Kidney epithelial cell (primary cell): ENCODE results near the gene SAMD1. TPM values are rescaled to one million over a fixed set of nuclear protein-coding genes. Genes with fewer than 3 reads are reported as not detected.
A peak's percentile ranks its signal among the peaks of the same experiment; 100 is the strongest.

Source experiments
- DNase-seq: peaks from one replicate; pipeline ENCODE4 v3.0.0-alpha.2; 2010; ENCODE audit warnings: low read depth
- H3K27me3 ChIP-seq: 2 replicates; pipeline ENCODE4 v1.6.0; 2011; ENCODE audit warnings: low read length; ENCODE audit not compliant: control insufficient read depth, insufficient read depth
- H3K36me3 ChIP-seq: 2 replicates; pipeline ENCODE4 v1.5.1; 2011; ENCODE audit warnings: low read length; ENCODE audit not compliant: control insufficient read depth, insufficient read depth
- H3K4me3 ChIP-seq: 2 replicates; pipeline ENCODE4 v1.5.1; 2011; ENCODE audit warnings: low read depth, mild to moderate bottlenecking, control low read depth, low read length
- CTCF ChIP-seq: IDR thresholded peaks from 2 replicates; pipeline ENCODE4 v1.5.1; 2011; ENCODE audit warnings: mild to moderate bottlenecking, moderate library complexity, low read length, control low read depth, inconsistent platforms; ENCODE audit not compliant: insufficient read depth, poor library complexity, severe bottlenecking
- total RNA-seq: library from RNA; depleted of rRNA; stranded (reverse); fragments of >200 nt; gene quantifications from 2 replicates; pipeline ENCODE4 v1.2.3, GENCODE V29; 2015

SAMD1 gene
- total RNA-seq, 1 donor from 2014 or later, result 21.8 TPM

- no peaks in the 10 kb centered on the region for H3K27me3 ChIP-seq
- peak; percentile 16 for TF ChIP-seq CTCF
- H3K4me3 ChIP-seq, result no peak overlapping the region
- H3K36me3 ChIP-seq, result peaks cover 2% of the 10 kb centered on the region
- DNase-seq, result no peak
Measured at GRCh38 chr19:14096272-14096992, 5.9 kb upstream of the SAMD1 start.

- DNase-seq, result no peak
- Histone ChIP-seq H3K4me3 (no peak overlapping the region), H3K27me3 (no peaks in the 10 kb centered on the region), H3K36me3 (no peaks in the 10 kb centered on the region)
- no peak for TF ChIP-seq CTCF
Measured at GRCh38 chr19:14094854-14095253, 4.3 kb upstream of the SAMD1 start.

- TF ChIP-seq CTCF, result no peak
- no peaks in the 10 kb centered on the region for H3K36me3 ChIP-seq
- H3K4me3 ChIP-seq, result no peak overlapping the region
- no peaks in the 10 kb centered on the region for H3K27me3 ChIP-seq
- no peak for DNase-seq
Measured at GRCh38 chr19:14093117-14093823, 2.7 kb upstream of the SAMD1 start.

- no peak for TF ChIP-seq CTCF
Measured at GRCh38 chr19:14091813-14092462, 1.4 kb upstream of the SAMD1 start.

GRCh38 chr19:14091081-14091812 lies 696 bp upstream of the SAMD1 start:
- peak; percentile 16 for TF ChIP-seq CTCF
- no peaks in the 10 kb centered on the region for H3K27me3 ChIP-seq
- DNase-seq, result no peak
- H3K36me3 ChIP-seq, result no peaks in the 10 kb centered on the region
- H3K4me3 ChIP-seq, result peak overlapping the region; percentile 67

More at GRCh38 chr19:14091813-14092462, 1.4 kb upstream of the SAMD1 start:
- DNase-seq, result no peak
- Histone ChIP-seq H3K27me3 (no peaks in the 10 kb centered on the region), H3K36me3 (no peaks in the 10 kb centered on the region), H3K4me3 (peak overlapping the region; percentile 67)
